Measurements from ENCODE around the gene FOXL3.
"Not testable (repeated sequence)": the region's sequence is repeated elsewhere in the genome, so short reads cannot be mapped to it uniquely, and the experiment has no call there.

DNA sequence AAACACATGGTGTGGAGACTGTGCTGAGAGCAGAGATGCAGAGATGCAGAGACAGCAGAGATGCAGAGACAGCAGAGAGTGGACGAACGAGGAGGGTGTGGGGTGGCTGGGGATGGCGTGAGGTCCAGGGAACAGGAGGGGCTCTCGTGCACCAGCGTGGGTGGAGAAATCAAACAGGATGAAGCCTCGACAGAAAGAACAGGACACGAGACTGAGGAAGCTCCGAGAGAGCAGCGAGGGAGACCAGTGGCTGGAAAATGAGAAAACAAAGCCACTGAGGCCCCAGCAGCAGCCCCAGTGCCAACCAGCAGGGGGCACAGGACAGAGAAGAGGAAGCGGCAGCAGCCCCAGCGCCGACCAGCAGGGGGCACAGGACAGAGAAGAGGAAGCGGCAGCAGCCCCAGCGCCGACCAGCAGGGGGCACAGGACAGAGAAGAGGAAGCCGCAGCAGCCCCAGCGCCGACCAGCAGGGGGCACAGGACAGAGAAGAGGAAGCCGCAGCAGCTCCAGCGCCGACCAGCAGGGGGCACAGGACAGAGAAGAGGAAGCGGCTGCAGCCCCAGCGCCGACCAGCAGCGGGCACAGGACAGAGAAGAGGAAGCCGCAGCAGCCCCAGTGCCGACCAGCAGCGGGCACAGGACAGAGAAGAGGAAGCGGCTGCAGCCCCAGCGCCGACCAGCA, 27.2 kb upstream of the FOXL3 start:
- TF ChIP-seq, protein P1, sequence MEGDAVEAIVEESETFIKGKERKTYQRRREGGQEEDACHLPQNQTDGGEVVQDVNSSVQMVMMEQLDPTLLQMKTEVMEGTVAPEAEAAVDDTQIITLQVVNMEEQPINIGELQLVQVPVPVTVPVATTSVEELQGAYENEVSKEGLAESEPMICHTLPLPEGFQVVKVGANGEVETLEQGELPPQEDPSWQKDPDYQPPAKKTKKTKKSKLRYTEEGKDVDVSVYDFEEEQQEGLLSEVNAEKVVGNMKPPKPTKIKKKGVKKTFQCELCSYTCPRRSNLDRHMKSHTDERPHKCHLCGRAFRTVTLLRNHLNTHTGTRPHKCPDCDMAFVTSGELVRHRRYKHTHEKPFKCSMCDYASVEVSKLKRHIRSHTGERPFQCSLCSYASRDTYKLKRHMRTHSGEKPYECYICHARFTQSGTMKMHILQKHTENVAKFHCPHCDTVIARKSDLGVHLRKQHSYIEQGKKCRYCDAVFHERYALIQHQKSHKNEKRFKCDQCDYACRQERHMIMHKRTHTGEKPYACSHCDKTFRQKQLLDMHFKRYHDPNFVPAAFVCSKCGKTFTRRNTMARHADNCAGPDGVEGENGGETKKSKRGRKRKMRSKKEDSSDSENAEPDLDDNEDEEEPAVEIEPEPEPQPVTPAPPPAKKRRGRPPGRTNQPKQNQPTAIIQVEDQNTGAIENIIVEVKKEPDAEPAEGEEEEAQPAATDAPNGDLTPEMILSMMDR (IDR thresholded peaks at IDR 0.05) = peak in 1 of 6 experiments; percentile 18
- not testable (repeated sequence) for TF ChIP-seq POLR2A (IDR thresholded peaks at IDR 0.05)

All from adrenal gland (tissue), 5 donors.